ENCODE measurements around the gene TFIP11.

- TF ChIP-seq, protein P1, sequence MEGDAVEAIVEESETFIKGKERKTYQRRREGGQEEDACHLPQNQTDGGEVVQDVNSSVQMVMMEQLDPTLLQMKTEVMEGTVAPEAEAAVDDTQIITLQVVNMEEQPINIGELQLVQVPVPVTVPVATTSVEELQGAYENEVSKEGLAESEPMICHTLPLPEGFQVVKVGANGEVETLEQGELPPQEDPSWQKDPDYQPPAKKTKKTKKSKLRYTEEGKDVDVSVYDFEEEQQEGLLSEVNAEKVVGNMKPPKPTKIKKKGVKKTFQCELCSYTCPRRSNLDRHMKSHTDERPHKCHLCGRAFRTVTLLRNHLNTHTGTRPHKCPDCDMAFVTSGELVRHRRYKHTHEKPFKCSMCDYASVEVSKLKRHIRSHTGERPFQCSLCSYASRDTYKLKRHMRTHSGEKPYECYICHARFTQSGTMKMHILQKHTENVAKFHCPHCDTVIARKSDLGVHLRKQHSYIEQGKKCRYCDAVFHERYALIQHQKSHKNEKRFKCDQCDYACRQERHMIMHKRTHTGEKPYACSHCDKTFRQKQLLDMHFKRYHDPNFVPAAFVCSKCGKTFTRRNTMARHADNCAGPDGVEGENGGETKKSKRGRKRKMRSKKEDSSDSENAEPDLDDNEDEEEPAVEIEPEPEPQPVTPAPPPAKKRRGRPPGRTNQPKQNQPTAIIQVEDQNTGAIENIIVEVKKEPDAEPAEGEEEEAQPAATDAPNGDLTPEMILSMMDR (IDR thresholded peaks at IDR 0.05), result no peak
- TF ChIP-seq POLR2A (IDR thresholded peaks at IDR 0.05), result no peak
These were observed 26.4 kb downstream of the TFIP11 start for GRCh38 chr22:26485806-26486390.
